Stimulated activated CD4-positive, alpha-beta T cell treated with anti-CD3 and anti-CD28 coated beads, Interleukin-15, amount 100 ng/mL, for 48 hours (primary cell): ENCODE data around the gene MIPOL1.

Experiments
- DNase-seq, 2 donors: peaks; one replicate each; pipeline ENCODE4 v3.0.0-alpha.2; 2020; ENCODE audit warnings: low read depth in 2 of 2

Gene MIPOL1

GRCh38 chr14:37399517-37399916, 201.8 kb downstream of the MIPOL1 start:
- no peak for DNase-seq

- no peak for DNase-seq
Measured at GRCh38 chr14:37401093-37401492, 203.4 kb downstream of the MIPOL1 start.

- DNase-seq: no peak
Measured at GRCh38 chr14:37403626-37404025, 205.9 kb downstream of the MIPOL1 start.

GRCh38 chr14:37406095-37406494, 208.4 kb downstream of the MIPOL1 start:
- no peak for DNase-seq

GRCh38 chr14:37411079-37411735, 213.5 kb downstream of the MIPOL1 start:
- DNase-seq: no peak

GRCh38 chr14:37413050-37413449, 215.3 kb downstream of the MIPOL1 start:
- no peak for DNase-seq

GRCh38 chr14:37413504-37414003, 215.8 kb downstream of the MIPOL1 start:
- DNase-seq: no peak

- DNase-seq: no peak
Measured at GRCh38 chr14:37416264-37416663, 218.5 kb downstream of the MIPOL1 start.

- DNase-seq: no peak
Measured at GRCh38 chr14:37417151-37417550, 219.4 kb downstream of the MIPOL1 start.

GRCh38 chr14:37417833-37418232, 220.1 kb downstream of the MIPOL1 start:
- DNase-seq: no peak

- DNase-seq: no peak
Measured at GRCh38 chr14:37420622-37421021, 222.9 kb downstream of the MIPOL1 start.

- no peak for DNase-seq
Measured at GRCh38 chr14:37422319-37422718, 224.6 kb downstream of the MIPOL1 start.

- DNase-seq: no peak
Measured at GRCh38 chr14:37422748-37423147, 225.0 kb downstream of the MIPOL1 start.

- no peak for DNase-seq
Measured at GRCh38 chr14:37428954-37429353, 231.2 kb downstream of the MIPOL1 start.

- no peak for DNase-seq
Measured at GRCh38 chr14:37429618-37430017, 231.9 kb downstream of the MIPOL1 start.

- DNase-seq: no peak
Measured at GRCh38 chr14:37434867-37435266, 237.1 kb downstream of the MIPOL1 start.

GRCh38 chr14:37436519-37436918, 238.8 kb downstream of the MIPOL1 start:
- DNase-seq: no peak

GRCh38 chr14:37437490-37437889, 239.8 kb downstream of the MIPOL1 start:
- no peak for DNase-seq

- no peak for DNase-seq
Measured at GRCh38 chr14:37438444-37438843, 240.7 kb downstream of the MIPOL1 start.

- no peak for DNase-seq
Measured at GRCh38 chr14:37443461-37443860, 245.7 kb downstream of the MIPOL1 start.

- DNase-seq: no peak
Measured at GRCh38 chr14:37447883-37448391, 250.2 kb downstream of the MIPOL1 start.

- no peak for DNase-seq
Measured at GRCh38 chr14:37452323-37452722, 254.6 kb downstream of the MIPOL1 start.

GRCh38 chr14:37453985-37454384, 256.2 kb downstream of the MIPOL1 start:
- DNase-seq: no peak

- DNase-seq: no peak
Measured at GRCh38 chr14:37457334-37457733, 259.6 kb downstream of the MIPOL1 start.
